CD4-positive, alpha-beta T cell treated with Interleukin-15 for 1 hour (primary cell): ENCODE measurements around the gene SETD4.
"Not testable (repeated sequence)": the region's sequence is repeated elsewhere in the genome, so short reads cannot be mapped to it uniquely, and the experiment has no call there.

Experiments used
- DNase-seq: peaks from one replicate; pipeline ENCODE4 v3.0.0-alpha.2; 2020

The SETD4 gene

DNA sequence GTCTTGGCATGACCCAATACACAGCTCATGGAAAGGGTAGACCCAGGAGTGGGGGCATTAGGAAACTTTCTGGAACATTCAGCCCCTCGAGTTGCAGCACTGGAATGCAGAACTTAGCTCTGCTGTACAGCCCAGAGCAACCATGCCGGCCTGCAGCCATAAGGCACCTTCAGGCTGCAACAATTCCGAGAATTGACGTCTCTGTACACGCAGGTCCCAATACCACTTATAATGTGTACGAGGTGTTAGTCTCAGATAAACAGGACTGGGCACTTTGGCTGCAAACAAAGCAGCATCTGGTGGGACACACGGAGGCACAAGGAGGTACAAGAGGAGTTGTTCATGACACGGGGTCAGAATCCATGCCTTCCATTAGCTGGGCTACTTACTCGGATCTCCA, 17.4 kb upstream of the SETD4 start:
- no peak for DNase-seq

DNA sequence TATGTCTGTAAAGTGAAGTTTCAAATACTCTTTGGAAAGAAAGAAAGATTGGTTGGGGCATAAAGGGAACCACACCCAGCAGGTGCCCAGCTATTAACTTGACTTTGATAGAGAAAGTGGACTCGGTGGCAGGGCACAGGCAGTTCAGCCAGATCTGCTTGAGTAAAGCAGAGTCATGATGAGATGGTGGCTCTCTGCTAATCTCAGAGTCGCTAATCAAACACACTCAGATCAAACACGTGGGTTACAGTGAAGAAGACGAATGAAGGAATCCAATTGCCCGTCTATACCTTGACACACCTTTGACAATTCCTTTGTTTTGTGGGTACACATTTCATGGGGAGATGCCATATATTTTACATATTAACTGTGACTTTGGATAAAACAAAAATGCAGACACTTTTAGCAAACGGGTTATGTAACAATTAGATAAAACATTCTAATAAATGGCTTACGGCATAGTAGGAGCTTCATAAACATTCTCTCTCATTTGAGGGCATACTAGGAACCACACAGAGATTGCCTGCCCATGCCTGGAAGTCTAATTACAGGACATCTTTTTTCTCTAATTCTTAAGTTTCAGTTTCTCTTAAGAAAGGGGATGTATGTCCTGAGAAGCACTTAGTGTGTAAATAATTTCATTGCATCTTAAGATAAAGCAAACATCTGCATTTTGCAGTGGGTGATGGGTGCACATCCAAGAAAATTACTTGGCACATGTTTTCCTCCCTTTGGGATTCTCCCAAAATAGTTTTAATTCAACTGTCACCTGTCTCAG, 16.7 kb upstream of the SETD4 start:
- no peak for DNase-seq

DNA sequence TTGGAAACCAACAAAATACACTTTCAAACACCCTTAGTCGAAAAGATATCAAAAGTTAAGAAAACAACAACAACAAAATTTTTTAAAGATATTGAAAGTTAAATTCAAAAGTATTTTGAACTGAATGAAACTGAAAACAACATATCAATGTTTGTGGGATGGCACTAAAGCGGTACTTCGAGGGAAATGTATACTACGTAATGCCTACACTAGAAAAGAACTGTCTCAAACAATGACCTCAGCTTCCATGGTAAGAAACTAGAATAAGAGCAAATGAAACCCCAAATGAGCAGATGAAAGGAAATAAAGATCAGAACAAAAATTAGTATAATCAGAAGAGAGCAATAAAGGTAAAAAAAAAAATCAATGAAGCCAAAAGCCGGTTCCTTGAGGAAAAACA, 15.6 kb upstream of the SETD4 start:
- no peak for DNase-seq

DNA sequence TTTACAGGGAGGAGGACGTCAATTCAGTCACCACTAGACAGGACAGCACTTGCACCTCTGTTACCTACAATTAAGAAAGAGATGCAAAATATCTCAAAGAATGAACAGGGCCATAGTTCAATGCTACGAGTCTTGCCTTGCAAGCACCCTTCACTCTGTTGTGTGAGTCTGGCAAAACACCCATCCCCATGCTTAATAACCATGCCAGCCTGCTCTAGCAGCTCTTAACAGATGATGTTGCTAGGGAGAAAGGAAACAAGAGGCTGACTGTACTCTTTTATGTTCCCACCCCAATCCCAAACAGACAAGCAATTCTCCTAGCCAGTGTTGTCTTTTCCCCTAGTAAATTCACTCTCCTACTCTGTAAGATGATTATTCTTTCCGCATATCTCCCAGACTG, 14.8 kb upstream of the SETD4 start:
- no peak for DNase-seq

DNA sequence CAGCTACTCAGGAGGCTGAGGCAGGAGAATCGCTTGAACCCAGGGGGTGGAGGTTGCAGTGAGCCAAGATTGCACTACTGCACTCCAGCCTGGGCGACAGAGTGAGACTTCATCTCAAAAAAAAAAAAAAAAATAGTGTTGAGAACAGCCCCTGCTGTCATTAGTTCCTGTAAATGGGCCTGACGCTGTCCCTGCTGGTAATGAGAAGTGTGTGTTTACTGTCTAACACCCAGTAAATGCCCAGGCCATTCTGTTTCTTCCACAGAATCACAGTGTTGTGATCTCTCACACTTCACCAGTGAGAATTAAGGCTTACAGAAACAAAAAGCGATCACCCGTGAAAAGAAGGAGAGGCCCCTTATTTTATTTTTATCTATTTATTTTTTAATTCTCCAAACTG, 13.6 kb upstream of the SETD4 start:
- DNase-seq = not testable (repeated sequence)

DNA sequence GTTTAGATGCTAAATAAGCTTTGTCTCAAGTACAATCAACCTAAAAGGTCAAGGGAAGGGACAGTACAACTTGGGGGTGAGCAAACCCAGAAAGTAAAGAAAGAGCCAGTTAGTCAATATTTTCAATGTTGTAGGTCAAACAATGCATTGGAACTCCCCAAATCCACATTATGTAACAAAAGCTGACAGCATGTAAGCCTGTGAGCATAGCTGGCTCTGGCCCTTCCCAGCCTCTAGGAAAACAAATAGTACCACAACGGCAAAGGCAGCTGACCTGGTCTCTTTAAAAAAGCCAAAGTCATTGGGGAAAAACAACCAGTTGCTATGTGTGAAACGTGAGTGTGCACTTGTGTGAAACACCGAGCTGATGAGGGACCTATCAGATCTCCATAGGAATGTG, 12.9 kb upstream of the SETD4 start:
- no peak for DNase-seq

DNA sequence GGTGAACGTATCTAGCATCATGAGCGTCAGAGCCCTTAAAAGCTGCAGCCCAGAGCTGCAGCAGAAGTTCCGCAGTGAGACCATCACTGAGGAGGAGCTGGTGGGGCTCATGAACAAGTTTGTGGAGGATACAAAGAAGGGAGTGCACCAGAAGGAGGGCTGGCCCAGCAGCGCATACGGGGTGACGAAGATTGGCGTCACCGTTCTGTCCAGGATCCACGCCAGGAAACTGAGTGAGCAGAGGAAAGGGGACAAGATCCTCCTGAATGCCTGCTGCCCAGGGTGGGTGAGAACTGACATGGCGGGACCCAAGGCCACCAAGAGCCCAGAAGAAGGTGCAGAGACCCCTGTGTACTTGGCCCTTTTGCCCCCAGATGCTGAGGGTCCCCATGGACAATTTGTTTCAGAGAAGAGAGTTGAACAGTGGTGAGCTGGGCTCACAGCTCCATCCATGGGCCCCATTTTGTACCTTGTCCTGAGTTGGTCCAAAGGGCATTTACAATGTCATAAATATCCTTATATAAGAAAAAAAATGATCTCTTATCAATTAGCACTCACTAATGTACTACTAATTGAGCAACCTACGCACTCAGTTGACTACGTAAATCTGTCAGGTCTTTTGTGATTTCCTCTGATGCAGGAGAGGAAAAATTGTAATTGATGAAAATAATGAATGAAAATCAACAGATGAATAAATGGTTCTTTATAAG, 12.3 kb upstream of the SETD4 start:
- no peak for DNase-seq

DNA sequence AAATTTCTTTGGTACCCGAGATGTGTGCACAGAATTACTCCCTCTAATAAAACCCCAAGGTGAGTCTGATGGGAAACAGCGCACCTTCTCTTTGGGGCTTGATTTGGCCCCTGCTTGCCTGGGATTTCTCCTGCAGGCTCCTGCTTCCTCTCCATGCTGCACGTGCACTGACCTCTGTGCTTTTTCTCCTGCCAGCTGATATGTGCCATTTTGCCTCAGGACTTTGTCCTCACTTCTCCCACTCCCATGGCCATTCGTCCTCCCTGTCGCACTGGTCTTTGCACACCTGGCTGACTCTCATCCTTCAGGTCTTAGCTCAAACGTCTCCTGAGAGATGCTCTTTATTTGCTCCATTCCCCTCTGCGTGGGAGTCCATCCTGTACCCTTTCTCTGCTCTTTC, 10.7 kb upstream of the SETD4 start:
- DNase-seq = no peak

DNA sequence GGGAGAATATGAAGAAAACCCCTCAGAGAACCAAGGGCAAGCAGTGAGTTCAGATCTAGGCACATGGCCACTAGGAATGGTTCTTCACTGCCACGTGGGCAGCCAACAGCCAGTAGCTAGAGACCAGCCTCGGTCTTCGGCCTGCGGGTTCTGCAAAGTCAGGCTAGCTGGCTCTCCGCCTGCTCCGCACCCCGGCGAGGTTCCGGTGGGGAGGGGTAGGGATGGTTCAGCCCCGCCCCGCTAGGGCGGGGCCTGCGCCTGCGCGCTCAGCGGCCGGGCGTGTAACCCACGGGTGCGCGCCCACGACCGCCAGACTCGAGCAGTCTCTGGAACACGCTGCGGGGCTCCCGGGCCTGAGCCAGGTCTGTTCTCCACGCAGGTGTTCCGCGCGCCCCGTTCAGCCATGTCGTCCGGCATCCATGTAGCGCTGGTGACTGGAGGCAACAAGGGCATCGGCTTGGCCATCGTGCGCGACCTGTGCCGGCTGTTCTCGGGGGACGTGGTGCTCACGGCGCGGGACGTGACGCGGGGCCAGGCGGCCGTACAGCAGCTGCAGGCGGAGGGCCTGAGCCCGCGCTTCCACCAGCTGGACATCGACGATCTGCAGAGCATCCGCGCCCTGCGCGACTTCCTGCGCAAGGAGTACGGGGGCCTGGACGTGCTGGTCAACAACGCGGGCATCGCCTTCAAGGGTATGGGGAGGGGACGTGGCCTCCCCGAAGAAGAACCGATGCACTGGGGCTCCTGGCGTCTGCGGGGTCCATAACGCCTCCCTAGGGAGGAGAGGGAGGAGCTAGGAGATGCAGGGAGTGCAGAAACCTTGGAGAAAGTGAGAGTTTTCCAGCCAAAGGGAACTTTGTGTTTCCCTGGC, 9.6 kb upstream of the SETD4 start, which contains the start of gene CBR1:
CBR1 (plus strand) TSS at position 312 of the 871 bp plus-strand sequence; CDS start at position 404, 92 bp downstream.
- DNase-seq = peak; percentile 92

DNA sequence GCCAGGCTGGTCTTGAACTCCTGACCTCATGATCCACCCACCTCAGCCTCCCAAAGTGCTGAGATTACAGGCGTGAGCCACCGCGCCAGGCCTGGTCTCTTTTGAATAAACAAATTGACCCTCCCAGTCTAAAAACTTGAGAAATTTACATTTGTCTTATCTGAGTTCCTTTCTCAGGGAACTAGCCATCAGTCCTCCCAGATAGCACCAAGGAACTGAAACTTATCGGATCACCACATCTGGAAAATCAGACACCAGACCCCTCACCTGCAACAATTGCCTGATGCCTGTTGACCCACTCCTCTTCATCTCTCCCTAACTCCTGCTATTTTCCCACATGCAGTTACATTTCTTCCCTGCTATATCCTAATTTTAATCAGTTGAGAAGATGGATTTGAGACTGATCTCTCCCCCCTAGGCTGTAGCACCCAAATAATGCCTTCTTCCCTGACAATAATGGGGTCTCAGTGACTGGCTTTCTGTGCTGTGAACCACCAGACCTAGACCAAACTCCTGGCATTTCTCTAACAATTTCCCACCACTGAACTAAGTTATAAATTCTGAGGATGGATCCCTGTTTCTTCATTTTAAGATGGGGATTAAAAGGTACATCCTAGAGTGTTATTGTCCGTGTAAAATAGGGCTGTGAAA, 8.5 kb upstream of the SETD4 start:
- no peak for DNase-seq

DNA sequence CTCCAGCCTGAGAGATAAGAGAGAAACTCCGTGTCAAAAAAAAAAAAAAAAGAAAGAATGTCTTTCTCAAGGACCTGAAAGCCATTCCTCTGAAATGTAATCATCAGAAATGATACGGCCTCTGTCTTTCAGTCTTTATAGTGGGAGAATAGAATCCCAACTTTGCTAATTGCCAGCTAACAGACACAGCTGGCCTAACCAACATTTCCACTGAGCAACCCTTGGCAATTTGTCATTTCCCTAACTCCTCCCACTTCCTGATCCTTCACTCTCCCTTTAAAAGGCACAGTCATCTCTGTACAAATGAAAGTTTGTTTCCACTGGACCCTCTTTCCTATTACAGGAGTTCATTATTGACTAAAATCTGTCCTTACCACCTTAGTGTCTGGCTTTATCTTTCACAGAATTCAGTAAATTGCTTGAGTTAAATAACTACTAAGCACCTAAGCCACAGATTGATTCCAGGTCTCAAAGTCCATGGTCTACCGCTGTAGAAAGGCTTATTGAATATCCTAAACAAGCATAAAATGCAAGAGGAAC, 5.2 kb upstream of the SETD4 start:
- no peak for DNase-seq

DNA sequence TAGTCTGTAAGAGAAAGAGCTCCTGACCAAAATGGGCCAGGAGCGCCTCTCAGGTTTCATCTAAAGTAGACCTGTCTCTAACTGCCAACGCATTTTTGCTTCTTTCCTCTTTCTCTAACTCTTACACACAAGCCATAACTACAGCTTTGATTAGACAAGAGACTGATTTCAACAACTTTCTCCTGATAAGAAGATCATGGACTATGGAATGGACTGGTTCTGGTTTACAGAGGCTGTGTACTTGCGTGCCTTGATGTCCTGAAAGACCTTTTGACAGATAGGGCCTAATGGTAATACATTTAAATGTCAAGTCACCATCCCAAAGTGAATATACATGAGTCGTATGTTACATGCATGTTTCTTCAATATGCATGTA, 3.7 kb upstream of the SETD4 start:
- no peak for DNase-seq

DNA sequence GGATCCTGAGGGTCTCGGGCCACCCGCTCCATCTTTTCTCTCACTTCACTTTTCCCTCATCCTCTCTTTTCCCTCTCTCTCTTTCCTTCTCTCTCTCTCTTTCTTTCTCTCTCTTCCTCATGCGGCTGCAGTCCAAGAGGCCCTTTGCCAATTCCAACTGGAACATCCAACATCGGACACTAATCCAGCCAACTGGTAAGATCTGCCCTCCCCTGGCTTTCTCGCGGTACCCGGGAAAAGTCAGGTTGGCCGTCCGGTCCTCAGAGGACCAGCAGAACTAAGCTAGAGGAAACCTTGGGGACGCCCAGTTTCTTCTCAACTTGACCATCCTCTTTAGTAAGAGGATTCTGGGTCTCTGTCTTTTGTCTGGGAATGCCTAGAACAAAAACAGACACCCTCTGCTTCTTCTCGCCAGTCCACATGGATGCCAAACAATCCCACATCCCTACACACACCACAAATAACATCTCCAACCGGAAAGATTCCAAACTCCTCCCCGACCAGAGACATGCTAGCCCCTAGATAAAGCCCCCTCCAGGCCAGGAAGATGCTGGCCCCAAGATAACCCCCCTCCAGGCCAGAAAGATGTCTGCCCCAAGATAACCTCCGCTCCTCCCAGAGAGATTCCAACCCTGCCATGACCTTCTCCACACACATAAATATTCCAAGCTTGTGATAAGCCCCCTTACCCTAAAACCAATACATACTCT, 3.2 kb upstream of the SETD4 start:
- no peak for DNase-seq

DNA sequence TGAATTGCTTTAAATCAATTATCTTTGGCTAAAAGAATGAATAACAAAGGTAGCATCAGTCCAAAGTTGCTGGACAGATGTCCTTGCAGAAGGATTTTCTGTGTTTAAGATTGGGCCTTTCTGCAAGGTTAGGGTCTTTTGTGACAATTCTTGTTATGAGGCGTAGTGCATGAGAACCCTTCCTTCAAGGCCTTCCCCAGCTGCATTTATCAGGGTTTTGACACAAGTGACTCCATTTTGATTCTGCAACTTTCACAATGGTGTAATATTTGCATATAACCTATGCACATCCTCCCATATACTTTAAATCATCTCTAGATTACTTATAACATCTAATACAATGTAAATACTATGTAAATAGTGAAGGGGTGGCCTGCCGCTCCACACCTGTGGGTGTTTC, 1.1 kb upstream of the SETD4 start:
- DNase-seq = no peak

DNA sequence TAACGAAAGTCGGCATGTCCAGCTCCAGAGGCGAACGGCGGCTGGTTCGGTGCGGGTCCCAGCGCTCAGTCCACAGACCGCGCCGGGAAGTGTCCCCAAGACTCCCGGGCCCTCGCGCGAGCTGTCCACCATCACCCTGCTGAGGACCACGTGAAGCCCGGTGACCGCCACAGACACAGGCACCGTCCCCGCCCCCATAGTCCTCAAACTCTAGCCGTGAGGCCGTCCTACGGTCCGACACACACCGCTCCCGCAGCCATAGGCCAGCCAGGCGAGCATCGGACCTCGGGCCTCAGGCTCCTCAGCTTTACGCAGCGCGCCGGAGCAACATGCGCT, 535 bp downstream of the SETD4 start:
- DNase-seq = peak; percentile 17

DNA sequence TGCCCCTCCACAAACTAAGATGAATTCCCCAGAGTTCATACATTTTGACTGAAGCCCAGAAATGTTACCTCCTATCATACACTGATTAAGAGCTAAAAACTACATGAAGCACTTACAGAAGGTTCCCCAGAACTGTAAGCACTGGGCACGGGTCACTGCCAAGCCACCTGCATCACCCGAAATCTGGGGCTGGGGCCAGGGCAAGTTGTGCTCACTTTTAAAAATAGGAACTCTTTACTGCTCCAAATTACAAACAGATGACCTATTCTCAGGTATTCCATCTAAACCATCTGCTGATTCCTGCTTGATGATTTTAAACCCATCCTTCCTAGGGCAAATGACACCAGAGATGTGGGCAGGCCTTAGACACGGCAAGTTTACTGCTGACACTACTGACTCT, 4.8 kb downstream of the SETD4 start:
- DNase-seq = no peak

DNA sequence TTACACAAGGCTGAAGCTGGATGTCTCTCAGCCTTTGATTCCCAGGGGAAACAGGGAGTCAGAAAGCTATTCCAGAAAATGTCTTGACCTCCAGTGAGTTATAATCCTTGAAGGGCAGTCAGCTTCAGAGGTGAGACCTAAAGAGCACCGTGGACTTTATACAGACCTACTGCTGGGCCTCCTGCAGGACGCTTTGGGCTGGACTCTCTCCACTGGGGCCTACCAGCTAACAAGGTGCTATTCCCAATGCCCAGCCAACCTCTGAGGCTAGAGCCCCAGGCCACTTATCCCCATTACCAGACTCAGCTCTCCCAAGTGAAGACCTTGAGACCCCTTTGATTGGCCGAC, 6.6 kb downstream of the SETD4 start:
- no peak for DNase-seq

DNA sequence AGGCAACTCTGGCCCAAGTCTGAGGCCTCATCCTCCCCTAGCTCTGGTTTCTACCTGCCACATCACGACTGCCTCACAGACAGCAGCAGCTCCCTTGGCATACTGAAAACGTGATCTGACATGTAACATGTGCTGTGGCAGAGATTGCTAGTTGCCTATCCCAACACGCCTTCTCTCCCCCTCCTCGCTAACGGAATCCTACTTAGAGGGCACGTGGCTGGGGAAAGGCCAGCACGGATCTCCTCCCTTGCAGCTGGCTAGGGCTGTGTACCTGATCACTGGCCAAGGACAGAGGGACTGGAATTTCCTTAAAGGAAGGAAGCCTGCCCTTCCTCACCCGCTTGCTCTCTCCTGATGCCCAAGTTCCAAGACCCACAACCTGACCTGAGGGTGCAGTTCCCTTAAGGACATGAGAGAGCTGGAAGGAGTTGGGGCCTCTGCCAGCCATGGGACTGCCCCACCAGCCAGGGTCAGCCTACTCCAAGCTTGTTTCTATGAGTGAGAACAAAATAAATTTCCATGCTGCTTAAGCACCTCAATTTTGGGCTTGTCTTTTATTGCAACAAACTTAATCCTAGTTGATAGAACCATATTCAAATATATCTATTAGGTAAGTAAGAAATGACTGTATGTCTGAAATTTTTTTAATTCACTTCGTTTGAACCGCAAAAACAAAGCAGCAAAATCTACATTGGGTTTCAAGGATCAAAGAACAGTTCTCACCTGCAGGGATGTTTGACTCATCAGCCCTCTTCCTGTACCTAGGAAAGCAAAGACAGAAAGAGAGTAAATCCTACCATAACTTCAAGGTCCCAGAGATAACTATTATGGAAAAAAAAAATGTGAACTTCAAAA, 7.2 kb downstream of the SETD4 start:
- DNase-seq = no peak

DNA sequence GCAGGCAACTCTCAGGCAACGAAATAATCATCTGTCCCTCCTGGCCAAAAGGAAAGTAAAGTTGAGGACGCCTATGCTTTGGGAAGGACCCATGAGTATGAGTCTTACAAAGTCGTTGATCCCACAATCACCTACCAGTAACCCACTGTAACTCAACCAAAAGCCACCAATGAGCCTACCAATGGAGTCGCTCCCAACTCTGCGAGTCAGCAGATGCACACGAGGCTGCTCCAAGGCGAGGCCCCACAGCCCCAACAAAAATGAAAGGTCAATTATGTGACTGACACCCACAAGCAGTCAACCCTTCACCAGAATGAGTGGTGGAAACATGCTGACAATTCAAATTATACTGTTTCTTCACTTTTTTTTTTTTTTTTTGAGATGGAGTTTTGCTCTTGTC, 12.0 kb downstream of the SETD4 start:
- no peak for DNase-seq

DNA sequence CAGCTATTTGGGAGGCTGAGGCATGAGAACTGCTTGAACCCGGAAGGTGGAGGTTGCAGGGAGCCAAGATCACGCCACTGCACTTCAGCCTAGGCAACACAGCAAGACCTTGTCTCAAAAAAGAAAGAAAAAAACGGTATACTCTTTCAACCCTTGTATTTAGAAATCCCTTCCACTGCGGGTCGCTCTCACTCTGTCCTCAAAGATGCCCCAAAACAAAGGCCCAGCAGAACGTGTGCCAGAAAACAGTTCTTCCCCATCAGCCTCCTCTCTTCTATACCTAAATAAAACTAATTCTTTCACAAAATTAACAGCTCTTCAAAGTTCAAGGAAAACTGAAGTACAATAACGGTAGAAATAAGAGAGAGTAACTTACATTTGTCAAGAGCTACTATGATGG, 13.2 kb downstream of the SETD4 start:
- no peak for DNase-seq

DNA sequence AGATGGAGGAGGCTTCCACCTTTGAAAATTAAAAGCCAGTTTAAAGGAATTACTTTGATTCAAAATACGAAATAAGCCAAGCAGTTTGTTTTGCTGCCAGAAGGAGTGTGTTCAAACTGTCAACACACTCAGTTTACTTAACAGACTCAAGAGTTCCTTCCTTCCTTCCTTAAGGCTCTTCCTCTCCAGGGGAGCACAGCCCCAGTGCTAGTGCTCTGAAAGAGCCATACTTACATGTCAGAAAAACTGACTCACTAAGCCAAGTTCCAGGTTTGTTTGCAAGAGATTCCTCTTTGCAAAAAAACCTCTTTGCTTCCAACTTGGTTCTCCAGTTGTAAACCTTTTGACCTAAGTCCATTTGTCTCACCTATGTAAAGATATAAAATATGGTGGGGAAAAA, 14.3 kb downstream of the SETD4 start:
- no peak for DNase-seq
